OCI-LY3 (cell line): ENCODE measurements around the gene SLC25A33.

ENCODE experiments used
- H2AFZ ChIP-seq: fragments of 200-600, 300-600 bp; shearing (Covaris generic); 2 replicates; pipeline ENCODE4 v1.6.0; 2014; ENCODE audit warnings: antibody characterized with exemption, low read depth, low read length
- H3K27ac ChIP-seq: fragments of 200-600, 300-600 bp; sonication (generic); 2 replicates; pipeline ENCODE4 v1.5.1; 2014; ENCODE audit warnings: mild to moderate bottlenecking, low read length, moderate library complexity, mixed read lengths
- H3K27me3 ChIP-seq: fragments of 200-600, 300-600 bp; sonication (generic); 2 replicates; pipeline ENCODE4 v1.6.1; 2014; ENCODE audit warnings: low read depth, low read length, mixed read lengths
- H3K36me3 ChIP-seq: fragments of 200-600, 300-600 bp; sonication (generic); replicated peaks from 2 replicates; pipeline ENCODE3; 2014; ENCODE audit warnings: low read depth, low read length, mixed read lengths
- H3K4me1 ChIP-seq: fragments of 300-600, 200-600 bp; sonication (generic); 2 replicates; pipeline ENCODE4 v1.6.1; 2014; ENCODE audit warnings: low read length, mixed read lengths
- H3K4me2 ChIP-seq: fragments of 200-600, 300-600 bp; sonication (generic); 2 replicates; pipeline ENCODE4 v1.6.1; 2014; ENCODE audit warnings: low read length, mixed read lengths
- H3K4me3 ChIP-seq: fragments of 300-600, 200-600 bp; sonication (generic); 2 replicates; pipeline ENCODE4 v1.5.1; 2014; ENCODE audit warnings: antibody characterized with exemption, mild to moderate bottlenecking, low read length, moderate library complexity
- H3K79me2 ChIP-seq: fragments of 300-600, 200-600 bp; shearing (Covaris generic); 2 replicates; pipeline ENCODE4 v1.6.1; 2014; ENCODE audit warnings: mild to moderate bottlenecking, low read length, mixed read lengths
- H3K9ac ChIP-seq: fragments of 300-600, 200-600 bp; shearing (Covaris generic); 2 replicates; pipeline ENCODE4 v1.6.0; 2014; ENCODE audit warnings: mild to moderate bottlenecking, low read length, moderate library complexity
- H3K9me3 ChIP-seq: fragments of 200-600, 300-600 bp; shearing (Covaris generic); 2 replicates; pipeline ENCODE4 v1.6.1; 2014; ENCODE audit warnings: low read length, mixed read lengths; ENCODE audit not compliant: insufficient read depth
- H4K20me1 ChIP-seq: fragments of 200-600, 300-600 bp; sonication (generic); 2 replicates; pipeline ENCODE4 v1.6.1; 2016; ENCODE audit warnings: low read length, mixed read lengths; ENCODE audit not compliant: insufficient read depth
- EZH2phosphoT487 ChIP-seq: fragments of 200-600 bp; shearing (Covaris generic); IDR thresholded peaks from 2 replicates; pipeline ENCODE4 v1.6.1; 2018; ENCODE audit warnings: antibody characterized with exemption, mixed run types, low read depth
- TF ChIP-seq, protein P1 (sequence below): fragments of 200-600, 300-600 bp; sonication (generic); IDR thresholded peaks from 2 replicates; pipeline ENCODE4 v1.5.1; 2014; ENCODE audit warnings: antibody characterized with exemption, low read length, low read depth

SLC25A33 gene

GRCh38 chr1:9597361-9598315 is 58.4 kb downstream of the SLC25A33 start:
- TF ChIP-seq, protein P1, sequence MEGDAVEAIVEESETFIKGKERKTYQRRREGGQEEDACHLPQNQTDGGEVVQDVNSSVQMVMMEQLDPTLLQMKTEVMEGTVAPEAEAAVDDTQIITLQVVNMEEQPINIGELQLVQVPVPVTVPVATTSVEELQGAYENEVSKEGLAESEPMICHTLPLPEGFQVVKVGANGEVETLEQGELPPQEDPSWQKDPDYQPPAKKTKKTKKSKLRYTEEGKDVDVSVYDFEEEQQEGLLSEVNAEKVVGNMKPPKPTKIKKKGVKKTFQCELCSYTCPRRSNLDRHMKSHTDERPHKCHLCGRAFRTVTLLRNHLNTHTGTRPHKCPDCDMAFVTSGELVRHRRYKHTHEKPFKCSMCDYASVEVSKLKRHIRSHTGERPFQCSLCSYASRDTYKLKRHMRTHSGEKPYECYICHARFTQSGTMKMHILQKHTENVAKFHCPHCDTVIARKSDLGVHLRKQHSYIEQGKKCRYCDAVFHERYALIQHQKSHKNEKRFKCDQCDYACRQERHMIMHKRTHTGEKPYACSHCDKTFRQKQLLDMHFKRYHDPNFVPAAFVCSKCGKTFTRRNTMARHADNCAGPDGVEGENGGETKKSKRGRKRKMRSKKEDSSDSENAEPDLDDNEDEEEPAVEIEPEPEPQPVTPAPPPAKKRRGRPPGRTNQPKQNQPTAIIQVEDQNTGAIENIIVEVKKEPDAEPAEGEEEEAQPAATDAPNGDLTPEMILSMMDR = no peak
- no peak for TF ChIP-seq EZH2phosphoT487
- Histone ChIP-seq H3K27me3 (no peaks in the 10 kb centered on the region), H3K36me3 (no peaks in the 10 kb centered on the region), H3K79me2 (peaks cover 35% of the 10 kb centered on the region), H4K20me1 (peaks cover 18% of the 10 kb centered on the region), H3K9me3 (no peaks in the 10 kb centered on the region), H3K4me3 (no peak overlapping the region), H3K9ac (no peak overlapping the region), H3K4me2 (no peak overlapping the region), H3K27ac (no peak overlapping the region), H2AFZ (no peak overlapping the region), H3K4me1 (peaks cover 3% of the 10 kb centered on the region; the same call in 1 of the 2 replicates)

DNA sequence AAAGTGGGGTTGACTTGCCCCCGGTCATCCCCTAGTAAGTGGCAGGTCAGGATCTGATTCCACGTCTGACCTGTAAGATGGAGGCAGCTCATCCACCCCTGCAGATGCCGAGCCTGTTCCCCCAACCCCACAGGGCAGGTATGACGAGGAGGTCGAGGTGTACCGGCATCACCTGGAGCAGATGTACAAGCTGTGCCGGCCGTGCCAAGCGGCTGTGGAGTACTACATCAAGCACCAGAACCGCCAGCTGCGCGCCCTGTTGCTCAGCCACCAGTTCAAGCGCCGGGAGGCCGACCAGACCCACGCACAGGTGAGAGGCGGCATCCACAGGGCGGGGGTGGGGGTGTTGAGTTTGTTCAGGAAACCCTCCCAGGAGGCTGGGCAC is 59.0 kb downstream of the SLC25A33 start:
- no peak overlapping the region for H2AFZ ChIP-seq
- no peak overlapping the region for H3K4me3 ChIP-seq
- H3K36me3 ChIP-seq = no peaks in the 10 kb centered on the region

GRCh38 chr1:9599741-9600140 is 60.5 kb downstream of the SLC25A33 start:
- Histone ChIP-seq H2AFZ (no peak overlapping the region), H3K36me3 (no peaks in the 10 kb centered on the region), H3K4me1 (no peaks in the 10 kb centered on the region), H3K9me3 (no peaks in the 10 kb centered on the region), H3K9ac (no peak overlapping the region), H3K4me3 (no peak overlapping the region), H4K20me1 (no peaks in the 10 kb centered on the region), H3K79me2 (peaks cover 14% of the 10 kb centered on the region; the same call in 1 of the 2 replicates), H3K4me2 (no peak overlapping the region), H3K27ac (no peak overlapping the region), H3K27me3 (no peaks in the 10 kb centered on the region)
- TF ChIP-seq, protein P1 = no peak
- TF ChIP-seq EZH2phosphoT487 = no peak

More for the DNA sequence above, 59.0 kb downstream of the SLC25A33 start:
- no peak overlapping the region for H3K27ac ChIP-seq
- H3K4me1 ChIP-seq = peaks cover under 1% of the 10 kb centered on the region; the same call in 1 of the 2 replicates
- H3K79me2 ChIP-seq = peaks cover 28% of the 10 kb centered on the region
- no peak overlapping the region for H3K9ac ChIP-seq
- no peak overlapping the region for H3K4me2 ChIP-seq
- TF ChIP-seq EZH2phosphoT487 = no peak
- H3K27me3 ChIP-seq = no peaks in the 10 kb centered on the region
- H3K9me3 ChIP-seq = no peaks in the 10 kb centered on the region
- H4K20me1 ChIP-seq = peaks cover 11% of the 10 kb centered on the region

DNA sequence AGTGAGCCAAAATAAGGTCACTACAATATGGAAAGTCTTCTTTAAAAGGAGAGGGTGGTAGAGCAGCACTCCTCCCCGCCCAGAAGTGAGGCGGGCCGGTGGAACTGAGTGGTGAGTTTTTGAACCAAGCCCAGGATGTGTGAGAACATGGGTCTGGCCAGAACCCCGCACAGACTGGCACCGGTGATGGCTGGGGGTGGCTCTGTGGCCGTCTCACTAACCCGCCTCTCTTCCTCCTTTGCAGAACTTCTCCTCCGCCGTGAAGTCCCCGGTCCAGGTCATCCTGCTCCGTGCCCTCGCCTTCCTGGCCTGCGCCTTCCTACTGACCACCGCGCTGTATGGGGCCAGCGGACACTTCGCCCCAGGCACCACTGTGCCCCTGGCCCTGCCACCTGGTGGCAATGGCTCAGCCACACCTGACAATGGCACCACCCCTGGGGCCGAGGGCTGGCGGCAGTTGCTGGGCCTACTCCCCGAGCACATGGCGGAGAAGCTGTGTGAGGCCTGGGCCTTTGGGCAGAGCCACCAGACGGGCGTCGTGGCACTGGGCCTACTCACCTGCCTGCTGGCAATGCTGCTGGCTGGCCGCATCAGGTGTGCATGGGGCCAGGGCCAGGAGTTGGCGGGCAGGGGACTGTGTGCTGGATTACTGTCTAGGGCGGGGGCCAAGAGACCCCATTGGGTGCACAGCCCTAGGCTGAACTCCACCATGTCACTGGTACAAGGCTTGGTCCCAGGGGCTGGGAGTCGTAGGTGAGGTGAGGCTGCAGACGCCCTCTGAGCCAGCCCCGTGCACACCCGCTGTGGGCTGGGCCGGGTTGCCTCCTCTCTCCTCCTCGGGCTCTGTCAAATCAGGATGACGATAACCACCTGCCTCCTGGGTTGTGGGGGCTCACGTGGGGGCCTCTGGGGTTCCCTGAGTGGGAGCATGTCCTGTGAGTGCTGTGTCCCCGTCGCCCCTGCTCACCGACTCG is 61.9 kb downstream of the SLC25A33 start:
- Histone ChIP-seq H2AFZ (no peak overlapping the region), H3K79me2 (peaks cover 2% of the 10 kb centered on the region; the same call in 1 of the 2 replicates), H3K36me3 (no peaks in the 10 kb centered on the region), H3K27me3 (no peaks in the 10 kb centered on the region), H3K9me3 (no peaks in the 10 kb centered on the region), H3K4me1 (no peaks in the 10 kb centered on the region), H3K27ac (no peak overlapping the region), H4K20me1 (no peaks in the 10 kb centered on the region), H3K4me3 (no peak overlapping the region), H3K4me2 (no peak overlapping the region), H3K9ac (no peak overlapping the region)
- no peak for TF ChIP-seq EZH2phosphoT487
- TF ChIP-seq, protein P1 = no peak
